HG02678 (cell line): Measurements from ENCODE around the gene WNT9B.

Experiments
- ATAC-seq: cut with Tn5 transposase; IDR thresholded peaks from one replicate; pipeline ENCODE4 v1.9.1; 2021; ENCODE audit warnings: mild to moderate bottlenecking, moderate library complexity; ENCODE audit not compliant: unreplicated experiment

WNT9B gene, protein sequence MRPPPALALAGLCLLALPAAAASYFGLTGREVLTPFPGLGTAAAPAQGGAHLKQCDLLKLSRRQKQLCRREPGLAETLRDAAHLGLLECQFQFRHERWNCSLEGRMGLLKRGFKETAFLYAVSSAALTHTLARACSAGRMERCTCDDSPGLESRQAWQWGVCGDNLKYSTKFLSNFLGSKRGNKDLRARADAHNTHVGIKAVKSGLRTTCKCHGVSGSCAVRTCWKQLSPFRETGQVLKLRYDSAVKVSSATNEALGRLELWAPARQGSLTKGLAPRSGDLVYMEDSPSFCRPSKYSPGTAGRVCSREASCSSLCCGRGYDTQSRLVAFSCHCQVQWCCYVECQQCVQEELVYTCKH

GRCh38 chr17:46851029-46851741 lies at the start of gene WNT9B:
WNT9B (plus strand) TSS chr17:46851583; CDS start chr17:46851639, 56 bp downstream.
- no peak for ATAC-seq

GRCh38 chr17:46802800-46803199 lies 48.6 kb upstream of the WNT9B start:
- ATAC-seq, result no peak

DNA sequence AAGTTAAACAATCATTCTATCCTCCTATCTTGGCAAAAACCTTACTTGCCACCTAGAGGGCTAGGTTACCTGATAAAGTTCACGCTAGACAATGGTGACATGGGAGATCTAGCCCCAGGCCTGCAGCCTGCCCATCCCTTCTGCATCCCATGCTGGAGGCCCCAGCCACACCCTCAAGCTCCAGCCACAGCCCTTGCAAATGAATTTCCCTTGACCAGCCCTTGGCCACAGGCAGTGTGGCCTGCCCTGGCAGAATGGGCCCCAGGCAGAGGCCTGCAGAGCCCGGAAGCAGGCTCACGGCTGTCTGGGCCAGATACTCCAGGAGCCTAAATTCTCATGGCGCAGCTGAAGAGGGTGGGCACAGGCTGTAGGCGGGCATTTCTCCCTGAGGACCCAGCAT lies 47.8 kb upstream of the WNT9B start:
- no peak for ATAC-seq

DNA sequence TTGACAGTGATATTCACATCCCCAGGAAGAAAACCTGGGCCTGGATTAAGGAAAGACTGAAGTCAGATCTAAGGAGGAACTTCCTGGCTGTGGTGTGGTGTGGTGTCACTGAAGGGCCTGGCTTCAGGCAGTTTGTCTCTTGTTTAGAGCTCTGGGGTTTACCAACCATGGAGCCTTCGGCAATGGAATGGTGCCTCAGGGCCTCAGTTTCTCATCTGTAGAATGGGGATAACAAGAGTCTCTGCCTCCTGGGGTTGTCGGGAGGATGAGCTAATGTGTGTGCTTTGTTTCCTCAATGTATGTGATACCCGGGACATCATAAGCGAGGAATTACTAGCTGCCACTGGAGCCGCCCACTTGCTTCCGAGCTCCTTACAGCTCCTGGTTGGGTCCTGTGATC lies 45.6 kb upstream of the WNT9B start:
- no peak for ATAC-seq

GRCh38 chr17:46809110-46809571 lies 42.2 kb upstream of the WNT9B start:
- ATAC-seq, result no peak

DNA sequence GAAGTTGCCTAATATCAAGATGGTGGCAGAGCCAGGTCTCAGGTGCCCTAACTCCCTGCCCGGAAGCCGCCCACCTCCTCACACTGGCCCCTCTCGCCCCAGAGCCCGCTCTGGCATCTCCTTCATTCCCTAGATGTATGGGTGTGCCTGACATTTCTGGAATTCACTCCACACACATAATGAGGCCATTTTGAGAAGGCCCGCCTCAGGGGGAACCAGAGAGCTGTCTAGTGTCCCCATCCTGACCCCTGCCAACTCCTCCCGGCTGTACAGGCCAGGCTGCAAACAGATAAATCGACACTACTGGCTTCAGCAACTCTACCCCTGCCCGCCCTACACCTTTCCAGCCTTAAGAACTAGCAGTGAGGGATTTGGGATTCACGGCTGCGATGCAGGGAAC lies 40.5 kb upstream of the WNT9B start:
- no peak for ATAC-seq

DNA sequence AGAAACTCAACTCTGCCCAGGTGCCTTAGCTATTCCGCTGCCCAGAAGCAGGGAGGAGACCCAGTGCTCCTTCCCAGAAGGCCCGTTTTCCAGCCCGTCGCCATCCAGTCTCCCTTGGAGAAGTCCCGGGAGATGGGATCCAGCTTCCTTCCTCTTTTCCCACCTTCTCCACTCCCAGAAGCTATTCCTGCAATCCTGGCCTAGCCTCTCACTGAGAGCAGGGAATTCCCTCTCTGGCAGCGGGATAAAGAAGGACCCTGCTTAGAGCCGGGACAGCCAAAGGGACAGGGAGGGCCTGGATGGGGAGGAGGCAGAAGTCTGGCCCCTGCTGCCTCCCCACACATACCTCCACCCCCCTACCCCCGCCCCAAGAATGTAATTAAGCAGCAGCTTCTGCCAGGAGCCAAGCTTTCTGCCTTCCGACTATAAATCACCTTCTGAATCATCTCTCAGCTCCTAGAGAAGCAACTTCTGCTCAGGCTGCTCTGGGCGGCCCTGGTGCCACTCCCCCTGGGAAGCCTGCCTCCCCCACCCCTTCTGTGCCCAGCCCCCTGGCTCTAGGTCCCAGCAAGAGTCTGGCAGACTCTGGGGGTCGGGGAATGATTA lies 39.3 kb upstream of the WNT9B start:
- ATAC-seq, result no peak

- ATAC-seq, result no peak
Measured at GRCh38 chr17:46812624-46813318, 38.6 kb upstream of the WNT9B start.

GRCh38 chr17:46813920-46814319 lies 37.5 kb upstream of the WNT9B start:
- ATAC-seq, result no peak

- ATAC-seq, result no peak
Measured at GRCh38 chr17:46814446-46814845, 36.9 kb upstream of the WNT9B start.

GRCh38 chr17:46815474-46816353 lies 35.7 kb upstream of the WNT9B start:
- no peak for ATAC-seq

GRCh38 chr17:46817151-46817900 lies 34.1 kb upstream of the WNT9B start:
- ATAC-seq, result no peak

GRCh38 chr17:46817901-46818209 lies 33.5 kb upstream of the WNT9B start:
- ATAC-seq, result no peak

GRCh38 chr17:46818316-46818928 lies 33.0 kb upstream of the WNT9B start, which contains the start of gene WNT3:
WNT3 (minus strand) TSS chr17:46818692; CDS start chr17:46818597, 95 bp downstream.
- ATAC-seq, result no peak

GRCh38 chr17:46818929-46819859 lies 32.2 kb upstream of the WNT9B start:
- ATAC-seq, result no peak

DNA sequence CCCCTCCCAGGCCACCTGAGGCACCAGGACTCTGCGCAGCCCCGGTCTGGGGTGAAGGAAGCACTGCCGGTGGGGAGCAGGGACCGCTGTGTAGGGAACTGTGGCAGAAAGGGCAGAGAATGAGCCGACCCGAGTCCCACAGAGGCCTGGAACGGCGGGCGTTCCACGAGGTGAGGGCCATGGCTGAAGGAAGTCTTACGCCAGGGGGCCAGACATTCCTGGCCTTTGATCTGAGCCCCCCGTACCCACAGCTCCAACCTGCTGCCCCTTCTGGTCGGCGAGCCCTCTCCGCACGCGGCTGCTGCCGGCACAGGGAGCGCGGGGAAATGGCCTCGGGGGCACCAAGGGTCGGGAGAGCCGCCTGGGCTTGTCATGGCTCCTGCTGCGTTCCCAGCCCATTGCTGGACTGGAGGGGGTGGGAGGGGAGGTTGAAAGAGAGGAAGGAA lies 31.5 kb upstream of the WNT9B start:
- no peak for ATAC-seq

- ATAC-seq, result no peak
Measured at GRCh38 chr17:46820592-46821450, 30.6 kb upstream of the WNT9B start.
